Activated naive CD8-positive, alpha-beta T cell treated with anti-CD3 and anti-CD28 coated beads for 36 hours (primary cell): Measurements from ENCODE around the gene TBRG4. TPM values are rescaled to one million over a fixed set of nuclear protein-coding genes. Genes with fewer than 3 reads are reported as not detected.
A peak's percentile ranks its signal among the peaks of the same experiment; 100 is the strongest.
"Not testable (repeated sequence)": the region's sequence is repeated elsewhere in the genome, so short reads cannot be mapped to it uniquely, and the experiment has no call there.

Experiments
- DNase-seq: peaks from one replicate; pipeline ENCODE4 v3.0.0; 2021
- H3K27ac Mint-ChIP-seq: one replicate; pipeline ENCODE4 v1.8.0; 2022; ENCODE audit warnings: mild to moderate bottlenecking, moderate library complexity, mixed read lengths
- H3K27me3 Mint-ChIP-seq: one replicate; pipeline ENCODE4 v1.8.0; 2022; ENCODE audit warnings: mild to moderate bottlenecking, mixed read lengths
- H3K36me3 Mint-ChIP-seq: one replicate; pipeline ENCODE4 v1.8.0; 2021; ENCODE audit warnings: mild to moderate bottlenecking, mixed read lengths
- H3K4me1 Mint-ChIP-seq: one replicate; pipeline ENCODE4 v1.8.0; 2021; ENCODE audit warnings: mixed read lengths
- H3K4me3 Mint-ChIP-seq: one replicate; pipeline ENCODE4 v1.8.0; 2022; ENCODE audit warnings: mild to moderate bottlenecking, moderate library complexity, mixed read lengths
- H3K9me3 Mint-ChIP-seq: one replicate; pipeline ENCODE4 v1.8.0; 2022; ENCODE audit warnings: mixed read lengths
- total RNA-seq, 2 experiments: library from RNA; stranded (reverse); gene quantifications; one replicate each; pipeline ENCODE4 v1.2.3, GENCODE V29; 2021

Gene TBRG4
- total RNA-seq, 2 experiments from 2014 or later = 205 to 207 TPM

GRCh38 chr7:45114257-45114656, 2.8 kb upstream of the TBRG4 start:
- Mint-ChIP-seq H3K36me3 (peaks cover 17% of the 10 kb centered on the region), H3K27me3 (peaks cover 10% of the 10 kb centered on the region), H3K4me1 (peaks cover 11% of the 10 kb centered on the region)
- DNase-seq, H3K9me3 Mint-ChIP-seq, H3K4me3 Mint-ChIP-seq, H3K27ac Mint-ChIP-seq: not testable (repeated sequence)

GRCh38 chr7:45112648-45113047, 1.2 kb upstream of the TBRG4 start:
- peak overlapping the region; percentile 70 for H3K27ac Mint-ChIP-seq
- peaks cover 31% of the 10 kb centered on the region for H3K36me3 Mint-ChIP-seq
- H3K27me3 Mint-ChIP-seq = peaks cover 10% of the 10 kb centered on the region
- no peaks in the 10 kb centered on the region for H3K9me3 Mint-ChIP-seq
- H3K4me1 Mint-ChIP-seq = peaks cover 25% of the 10 kb centered on the region
- peak overlapping the region; percentile 98 for H3K4me3 Mint-ChIP-seq
- DNase-seq = no peak

- H3K36me3 Mint-ChIP-seq = peaks cover 45% of the 10 kb centered on the region
- no peaks in the 10 kb centered on the region for H3K9me3 Mint-ChIP-seq
- peak overlapping the region; percentile 80 for H3K4me3 Mint-ChIP-seq
- peak overlapping the region; percentile 71 for H3K27ac Mint-ChIP-seq
- H3K4me1 Mint-ChIP-seq = peaks cover 41% of the 10 kb centered on the region
- DNase-seq = no peak
- H3K27me3 Mint-ChIP-seq = peaks cover 3% of the 10 kb centered on the region
Observed at GRCh38 chr7:45108863-45109262, 2.6 kb downstream of the TBRG4 start.

- H3K27me3 Mint-ChIP-seq = peaks cover 3% of the 10 kb centered on the region
- peak overlapping the region; percentile 73 for H3K4me3 Mint-ChIP-seq
- no peak for DNase-seq
- H3K4me1 Mint-ChIP-seq = peaks cover 37% of the 10 kb centered on the region
- peaks cover 50% of the 10 kb centered on the region for H3K36me3 Mint-ChIP-seq
- no peaks in the 10 kb centered on the region for H3K9me3 Mint-ChIP-seq
- H3K27ac Mint-ChIP-seq = peak overlapping the region; percentile 14
Observed at GRCh38 chr7:45107356-45107755, 4.1 kb downstream of the TBRG4 start.

- no peak for DNase-seq
- H3K27me3 Mint-ChIP-seq = peaks cover 3% of the 10 kb centered on the region
- H3K36me3 Mint-ChIP-seq = peaks cover 50% of the 10 kb centered on the region
- H3K4me3 Mint-ChIP-seq = peak overlapping the region; percentile 73
- H3K9me3 Mint-ChIP-seq = no peaks in the 10 kb centered on the region
- H3K27ac Mint-ChIP-seq = no peak overlapping the region
- H3K4me1 Mint-ChIP-seq = peaks cover 37% of the 10 kb centered on the region
Observed at GRCh38 chr7:45106820-45107219, 4.7 kb downstream of the TBRG4 start.

GRCh38 chr7:45105588-45106188, 5.8 kb downstream of the TBRG4 start:
- H3K27me3 Mint-ChIP-seq = no peaks in the 10 kb centered on the region
- no peak overlapping the region for H3K27ac Mint-ChIP-seq

GRCh38 chr7:45104844-45105587, 6.5 kb downstream of the TBRG4 start:
- no peaks in the 10 kb centered on the region for H3K9me3 Mint-ChIP-seq
- no peak for DNase-seq
- peaks cover 34% of the 10 kb centered on the region for H3K4me1 Mint-ChIP-seq
- H3K27ac Mint-ChIP-seq = no peak overlapping the region
- no peak overlapping the region for H3K4me3 Mint-ChIP-seq
- H3K36me3 Mint-ChIP-seq = peaks cover 39% of the 10 kb centered on the region
- no peaks in the 10 kb centered on the region for H3K27me3 Mint-ChIP-seq

More at GRCh38 chr7:45105588-45106188, 5.8 kb downstream of the TBRG4 start:
- Mint-ChIP-seq H3K9me3 (no peaks in the 10 kb centered on the region), H3K4me1 (peaks cover 37% of the 10 kb centered on the region), H3K36me3 (peaks cover 46% of the 10 kb centered on the region), H3K4me3 (no peak overlapping the region)
- no peak for DNase-seq

GRCh38 chr7:45103958-45104843, 7.3 kb downstream of the TBRG4 start:
- Mint-ChIP-seq H3K36me3 (peaks cover 37% of the 10 kb centered on the region), H3K27ac (no peak overlapping the region), H3K9me3 (no peaks in the 10 kb centered on the region), H3K4me3 (no peak overlapping the region), H3K4me1 (peaks cover 29% of the 10 kb centered on the region), H3K27me3 (no peaks in the 10 kb centered on the region)
- DNase-seq = no peak

GRCh38 chr7:45102785-45103712, 8.4 kb downstream of the TBRG4 start:
- no peaks in the 10 kb centered on the region for H3K9me3 Mint-ChIP-seq
- H3K4me3 Mint-ChIP-seq = no peak overlapping the region
- peaks cover 19% of the 10 kb centered on the region for H3K4me1 Mint-ChIP-seq
- H3K36me3 Mint-ChIP-seq = peaks cover 27% of the 10 kb centered on the region
- no peak overlapping the region for H3K27ac Mint-ChIP-seq
- no peaks in the 10 kb centered on the region for H3K27me3 Mint-ChIP-seq
- no peak for DNase-seq

- H3K4me1 Mint-ChIP-seq = peaks cover 6% of the 10 kb centered on the region
- peak overlapping the region; percentile 65 for H3K27ac Mint-ChIP-seq
- peaks cover 16% of the 10 kb centered on the region for H3K36me3 Mint-ChIP-seq
- no peak overlapping the region for H3K4me3 Mint-ChIP-seq
- H3K9me3 Mint-ChIP-seq = no peaks in the 10 kb centered on the region
- H3K27me3 Mint-ChIP-seq = no peaks in the 10 kb centered on the region
- DNase-seq = no peak
Observed at GRCh38 chr7:45101748-45102147, 9.7 kb downstream of the TBRG4 start.

GRCh38 chr7:45100761-45101480, 10.6 kb downstream of the TBRG4 start:
- no peak for DNase-seq
- H3K4me3 Mint-ChIP-seq = no peak overlapping the region

GRCh38 chr7:45099891-45100760, 11.4 kb downstream of the TBRG4 start:
- no peak for DNase-seq
- no peaks in the 10 kb centered on the region for H3K9me3 Mint-ChIP-seq
- H3K36me3 Mint-ChIP-seq = peaks cover 11% of the 10 kb centered on the region
- H3K27me3 Mint-ChIP-seq = no peaks in the 10 kb centered on the region
- H3K4me3 Mint-ChIP-seq = no peak overlapping the region
- H3K4me1 Mint-ChIP-seq = no peaks in the 10 kb centered on the region
- H3K27ac Mint-ChIP-seq = no peak overlapping the region

More at GRCh38 chr7:45100761-45101480, 10.6 kb downstream of the TBRG4 start:
- Mint-ChIP-seq H3K36me3 (peaks cover 15% of the 10 kb centered on the region), H3K27me3 (no peaks in the 10 kb centered on the region), H3K27ac (no peak overlapping the region), H3K9me3 (no peaks in the 10 kb centered on the region), H3K4me1 (peaks cover under 1% of the 10 kb centered on the region)
